Measurements from ENCODE around the gene TTC39B.
"Not testable (repeated sequence)": the region's sequence is repeated elsewhere in the genome, so short reads cannot be mapped to it uniquely, and the experiment has no call there.

The TTC39B gene

GRCh38 chr9:15246243-15246642 lies 60.8 kb downstream of the TTC39B start:
- no peak overlapping the region for H3K4me3 Mint-ChIP-seq
- H3K27me3 Mint-ChIP-seq: no peaks in the 10 kb centered on the region
- H3K36me3 Mint-ChIP-seq (ENCODE audit: insufficient read depth): peaks cover 4% of the 10 kb centered on the region
- no peaks in the 10 kb centered on the region for H3K9me3 Mint-ChIP-seq
- peak overlapping the region in 1 of 2 donors; percentile 41 for H3K27ac Mint-ChIP-seq
- DNase-seq (no peak), ATAC-seq (replicated peaks) (no peak)
- H3K4me1 Mint-ChIP-seq (ENCODE audit: low read depth in 2 of 2): peaks cover 18 to 46% of the 10 kb centered on the region in 2 donors

DNA sequence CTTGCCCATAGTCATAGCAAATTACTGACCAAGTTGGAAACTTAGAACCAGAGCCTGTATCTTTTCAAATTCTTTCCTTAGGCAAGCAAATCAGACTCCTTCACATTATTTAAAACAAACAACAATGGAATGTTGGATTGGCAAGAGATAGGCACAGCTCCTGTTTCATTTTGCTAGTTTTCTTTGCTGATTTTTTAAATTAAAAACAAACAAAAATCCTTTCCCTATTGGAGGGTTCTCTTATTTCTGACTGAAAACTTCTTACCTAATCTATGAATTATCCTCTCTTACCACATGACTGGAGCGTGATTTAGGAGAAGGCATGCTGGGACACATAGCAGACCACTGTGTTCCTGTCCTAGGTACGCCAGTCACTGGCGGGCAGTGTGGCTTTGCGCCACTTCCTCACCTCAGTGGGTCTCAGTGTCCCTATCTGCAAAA lies 63.0 kb downstream of the TTC39B start:
- H3K9me3 Mint-ChIP-seq: no peaks in the 10 kb centered on the region
- H3K36me3 Mint-ChIP-seq (ENCODE audit: insufficient read depth): no peaks in the 10 kb centered on the region
- H3K4me1 Mint-ChIP-seq (ENCODE audit: low read depth in 2 of 2): peaks cover 14 to 52% of the 10 kb centered on the region in 2 donors
- DNase-seq (no peak), ATAC-seq (replicated peaks) (no peak)
- H3K4me3 Mint-ChIP-seq: no peak overlapping the region
- peak overlapping the region in 1 of 2 donors; percentile 53 for H3K27ac Mint-ChIP-seq
- H3K27me3 Mint-ChIP-seq: no peaks in the 10 kb centered on the region

GRCh38 chr9:15243081-15243480 lies 63.9 kb downstream of the TTC39B start:
- no peaks in the 10 kb centered on the region for H3K27me3 Mint-ChIP-seq
- peaks cover 0 to 8% of the 10 kb centered on the region in 2 donors for H3K9me3 Mint-ChIP-seq
- H3K36me3 Mint-ChIP-seq (ENCODE audit: insufficient read depth): no peaks in the 10 kb centered on the region
- H3K27ac Mint-ChIP-seq: no peak overlapping the region
- DNase-seq (no peak), ATAC-seq (replicated peaks) (no peak)
- H3K4me1 Mint-ChIP-seq (ENCODE audit: low read depth in 2 of 2): peaks cover 14 to 57% of the 10 kb centered on the region in 2 donors
- H3K4me3 Mint-ChIP-seq: no peak overlapping the region

DNA sequence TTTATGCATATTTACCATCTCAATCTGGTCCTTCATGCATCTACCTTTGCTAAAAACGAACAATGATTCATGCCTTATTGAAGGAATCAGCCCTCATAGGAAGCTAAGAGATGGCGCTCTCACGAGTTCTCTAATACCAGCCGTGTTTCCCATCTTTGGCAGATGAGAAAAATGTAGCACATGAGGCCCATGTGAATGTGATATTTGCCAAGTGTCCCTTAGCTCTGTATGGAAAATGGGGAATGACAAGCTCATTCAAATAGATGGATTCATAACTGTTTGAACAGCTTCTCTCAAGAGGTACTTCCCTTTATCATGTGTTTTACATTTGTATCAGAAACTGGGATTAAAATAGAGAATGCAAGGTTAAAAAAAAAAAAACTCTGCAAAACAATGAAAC lies 66.1 kb downstream of the TTC39B start:
- peaks cover 11 to 49% of the 10 kb centered on the region in 2 donors for H3K4me1 Mint-ChIP-seq (ENCODE audit: low read depth in 2 of 2)
- DNase-seq (no peak), ATAC-seq (replicated peaks) (no peak)
- no peak overlapping the region for H3K4me3 Mint-ChIP-seq
- H3K9me3 Mint-ChIP-seq: peaks cover 3 to 24% of the 10 kb centered on the region in 2 donors
- H3K36me3 Mint-ChIP-seq (ENCODE audit: insufficient read depth): no peaks in the 10 kb centered on the region
- H3K27ac Mint-ChIP-seq: no peak overlapping the region
- no peaks in the 10 kb centered on the region for H3K27me3 Mint-ChIP-seq

DNA sequence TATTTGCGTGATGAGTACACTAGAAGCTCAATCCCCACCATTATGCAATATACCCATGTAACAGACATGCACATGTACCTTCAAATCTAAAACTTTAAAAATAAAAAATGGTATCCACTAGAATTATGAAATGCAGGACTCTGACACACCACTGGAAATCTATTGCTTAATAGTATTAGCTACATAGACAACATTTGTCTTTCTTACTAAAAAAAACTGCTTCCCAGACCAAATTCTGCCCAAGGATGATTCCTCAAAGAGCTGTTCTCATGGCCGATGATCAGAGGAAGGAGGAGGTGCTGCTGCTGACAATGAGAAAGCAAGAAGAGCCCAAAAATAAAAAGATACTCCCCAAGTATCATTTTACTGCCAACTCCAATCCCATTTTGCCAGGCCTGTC lies 67.2 kb downstream of the TTC39B start:
- H3K4me1 Mint-ChIP-seq (ENCODE audit: low read depth in 2 of 2): peaks cover 14 to 43% of the 10 kb centered on the region in 2 donors
- no peaks in the 10 kb centered on the region for H3K27me3 Mint-ChIP-seq
- H3K4me3 Mint-ChIP-seq: no peak overlapping the region
- H3K36me3 Mint-ChIP-seq (ENCODE audit: insufficient read depth): no peaks in the 10 kb centered on the region
- peaks cover 3 to 30% of the 10 kb centered on the region in 2 donors for H3K9me3 Mint-ChIP-seq
- no peak for DNase-seq
- no peak overlapping the region for H3K27ac Mint-ChIP-seq
- no peak for ATAC-seq (replicated peaks)

GRCh38 chr9:15238646-15239045 lies 68.4 kb downstream of the TTC39B start:
- no peaks in the 10 kb centered on the region for H3K27me3 Mint-ChIP-seq
- peaks cover 10 to 35% of the 10 kb centered on the region in 2 donors for H3K4me1 Mint-ChIP-seq (ENCODE audit: low read depth in 2 of 2)
- peaks cover 3 to 30% of the 10 kb centered on the region in 2 donors for H3K9me3 Mint-ChIP-seq
- H3K27ac Mint-ChIP-seq: no peak overlapping the region
- no peak for ATAC-seq (replicated peaks)
- H3K36me3 Mint-ChIP-seq (ENCODE audit: insufficient read depth): no peaks in the 10 kb centered on the region
- DNase-seq: no peak
- H3K4me3 Mint-ChIP-seq: no peak overlapping the region

- Mint-ChIP-seq H3K9me3 (peaks cover 3 to 30% of the 10 kb centered on the region in 2 donors), H3K27me3 (no peaks in the 10 kb centered on the region), H3K4me3 (no peak overlapping the region), H3K4me1 (ENCODE audit: low read depth in 2 of 2) (peaks cover 10 to 32% of the 10 kb centered on the region in 2 donors), H3K27ac (no peak overlapping the region), H3K36me3 (ENCODE audit: insufficient read depth) (no peaks in the 10 kb centered on the region)
- ATAC-seq (replicated peaks): no peak
- no peak for DNase-seq
Measured at GRCh38 chr9:15235658-15236057, 71.4 kb downstream of the TTC39B start.

GRCh38 chr9:15233941-15234490 lies 73.0 kb downstream of the TTC39B start:
- not testable (repeated sequence) for H3K36me3 Mint-ChIP-seq (ENCODE audit: insufficient read depth); H3K4me3 Mint-ChIP-seq; ATAC-seq (replicated peaks); H3K27me3 Mint-ChIP-seq; H3K27ac Mint-ChIP-seq; DNase-seq
- Mint-ChIP-seq H3K4me1 (ENCODE audit: low read depth in 2 of 2) (peaks cover 17 to 43% of the 10 kb centered on the region in 2 donors), H3K9me3 (peaks cover 3 to 30% of the 10 kb centered on the region in 2 donors)

GRCh38 chr9:15232706-15233280 lies 74.2 kb downstream of the TTC39B start:
- not testable (repeated sequence) for H3K36me3 Mint-ChIP-seq (ENCODE audit: insufficient read depth); H3K27ac Mint-ChIP-seq; H3K4me3 Mint-ChIP-seq; H3K27me3 Mint-ChIP-seq; DNase-seq
- H3K4me1 Mint-ChIP-seq (ENCODE audit: low read depth in 2 of 2): peaks cover 18 to 32% of the 10 kb centered on the region in 2 donors
- H3K9me3 Mint-ChIP-seq: peaks cover 3 to 19% of the 10 kb centered on the region in 2 donors
- peak; percentile 45 for ATAC-seq (replicated peaks)

DNA sequence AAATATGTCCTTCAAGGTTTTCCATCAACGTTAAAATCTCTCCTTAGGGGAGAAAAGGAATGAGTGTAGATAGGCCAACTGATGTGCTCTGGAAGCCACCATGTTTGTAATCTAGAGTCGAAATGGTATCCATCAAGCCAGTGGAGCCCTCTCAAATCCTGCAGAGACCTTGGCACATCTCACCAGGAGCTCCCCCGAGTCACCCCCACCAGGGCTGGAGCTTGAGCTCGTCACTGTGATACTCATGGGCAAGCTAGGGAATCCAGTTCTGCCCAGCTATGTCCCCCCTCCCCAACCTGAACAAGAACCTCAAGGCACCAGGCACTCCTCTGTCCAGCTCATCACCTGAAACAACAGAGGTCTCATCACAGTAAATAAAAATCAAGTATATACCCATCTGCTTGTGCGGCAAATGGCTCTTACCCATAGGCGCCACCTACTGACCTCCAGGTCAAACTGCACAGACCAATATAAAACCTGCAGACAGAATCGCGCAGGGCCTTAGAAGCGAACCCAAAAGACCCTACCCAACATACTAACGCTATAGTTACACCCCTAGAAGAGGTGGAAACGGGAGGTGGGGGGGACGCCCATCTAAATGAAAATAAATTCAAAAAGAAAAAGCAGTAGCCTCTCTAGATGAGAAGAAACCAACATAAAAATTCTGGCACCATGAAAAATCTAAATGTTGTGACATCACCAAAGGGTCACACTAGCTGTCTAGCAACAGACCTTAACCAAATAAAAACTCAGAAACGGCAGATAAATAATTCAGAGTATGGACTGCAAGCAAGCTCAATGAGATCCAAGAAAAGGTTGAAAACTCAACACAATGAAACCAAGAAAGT lies 75.0 kb downstream of the TTC39B start:
- ATAC-seq (replicated peaks): no peak
- H3K27me3 Mint-ChIP-seq: no peaks in the 10 kb centered on the region
- H3K4me3 Mint-ChIP-seq: no peak overlapping the region
- peaks cover 18 to 29% of the 10 kb centered on the region in 2 donors for H3K4me1 Mint-ChIP-seq (ENCODE audit: low read depth in 2 of 2)
- H3K36me3 Mint-ChIP-seq (ENCODE audit: insufficient read depth): no peaks in the 10 kb centered on the region
- H3K9me3 Mint-ChIP-seq: peaks cover 3 to 14% of the 10 kb centered on the region in 2 donors
- no peak for DNase-seq
- H3K27ac Mint-ChIP-seq: no peak overlapping the region

DNA sequence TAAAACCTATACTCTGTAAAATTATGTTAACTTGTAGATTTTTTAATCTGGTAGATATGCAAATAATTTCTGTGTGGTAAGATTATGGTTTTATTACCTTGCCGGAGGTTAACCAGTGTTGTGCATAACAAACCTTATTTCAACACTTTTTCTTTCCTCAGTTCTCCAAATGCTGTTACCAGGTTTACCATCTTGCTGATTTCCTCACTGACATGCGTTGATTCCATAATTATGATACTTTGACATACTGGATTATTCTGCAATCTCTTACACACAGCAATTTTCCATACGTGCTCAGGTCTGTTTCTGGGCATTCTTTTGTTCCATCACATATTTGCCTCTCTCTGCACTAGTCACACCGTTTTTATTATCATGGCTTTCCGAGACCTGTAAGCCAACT lies 77.6 kb downstream of the TTC39B start:
- DNase-seq (no peak), ATAC-seq (replicated peaks) (no peak)
- H3K4me1 Mint-ChIP-seq (ENCODE audit: low read depth in 2 of 2): peaks cover 14 to 28% of the 10 kb centered on the region in 2 donors
- H3K9me3 Mint-ChIP-seq: no peaks in the 10 kb centered on the region
- H3K36me3 Mint-ChIP-seq (ENCODE audit: insufficient read depth): peaks cover 4% of the 10 kb centered on the region
- H3K4me3 Mint-ChIP-seq: no peak overlapping the region
- no peaks in the 10 kb centered on the region for H3K27me3 Mint-ChIP-seq
- no peak overlapping the region for H3K27ac Mint-ChIP-seq

GRCh38 chr9:15227491-15227890 lies 79.5 kb downstream of the TTC39B start:
- H3K36me3 Mint-ChIP-seq (ENCODE audit: insufficient read depth): peaks cover 4% of the 10 kb centered on the region
- ATAC-seq (replicated peaks) (no peak), DNase-seq (no peak)
- H3K4me1 Mint-ChIP-seq (ENCODE audit: low read depth in 2 of 2): peaks cover 17 to 33% of the 10 kb centered on the region in 2 donors
- H3K27me3 Mint-ChIP-seq: no peaks in the 10 kb centered on the region
- H3K9me3 Mint-ChIP-seq: no peaks in the 10 kb centered on the region
- no peak overlapping the region for H3K27ac Mint-ChIP-seq
- H3K4me3 Mint-ChIP-seq: no peak overlapping the region

- Mint-ChIP-seq H3K4me1 (ENCODE audit: low read depth in 2 of 2) (peaks cover 17 to 33% of the 10 kb centered on the region in 2 donors), H3K4me3 (no peak overlapping the region), H3K9me3 (no peaks in the 10 kb centered on the region), H3K27ac (no peak overlapping the region), H3K36me3 (ENCODE audit: insufficient read depth) (peaks cover 4% of the 10 kb centered on the region), H3K27me3 (no peaks in the 10 kb centered on the region)
- DNase-seq (no peak), ATAC-seq (replicated peaks) (no peak)
Measured at GRCh38 chr9:15225564-15226126, 81.4 kb downstream of the TTC39B start.

All from effector memory CD8-positive, alpha-beta T cell (primary cell).